Measurements from ENCODE around the gene GPC3. TPM values are rescaled to one million over a fixed set of nuclear protein-coding genes. Genes with fewer than 3 reads are reported as not detected.
A peak's percentile ranks its signal among the peaks of the same experiment; 100 is the strongest.
"Not testable (repeated sequence)": the region's sequence is repeated elsewhere in the genome, so short reads cannot be mapped to it uniquely, and the experiment has no call there.

GPC3 gene
- total RNA-seq, 1 donor from 2014 or later = not detected

DNA sequence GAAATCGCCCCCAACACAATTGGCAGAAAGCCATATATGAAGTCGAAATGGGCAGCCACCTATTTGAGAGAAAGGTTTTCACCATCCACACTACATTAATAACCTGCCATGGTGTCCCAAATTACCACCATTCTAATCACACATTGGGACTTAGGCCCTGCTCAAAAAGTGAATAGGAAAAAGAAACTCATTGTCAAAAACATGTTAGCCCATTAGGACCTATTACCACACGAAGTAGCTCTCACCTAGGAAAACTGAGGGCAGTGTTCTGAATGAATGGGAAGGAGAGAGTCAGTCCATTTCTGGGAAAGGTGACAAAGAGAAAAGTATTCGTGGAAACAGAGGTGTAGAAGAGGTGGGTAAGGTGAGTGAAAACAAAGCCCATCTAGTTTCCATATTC, 60.8 kb downstream of the GPC3 start:
- DNase-seq = no peak

DNA sequence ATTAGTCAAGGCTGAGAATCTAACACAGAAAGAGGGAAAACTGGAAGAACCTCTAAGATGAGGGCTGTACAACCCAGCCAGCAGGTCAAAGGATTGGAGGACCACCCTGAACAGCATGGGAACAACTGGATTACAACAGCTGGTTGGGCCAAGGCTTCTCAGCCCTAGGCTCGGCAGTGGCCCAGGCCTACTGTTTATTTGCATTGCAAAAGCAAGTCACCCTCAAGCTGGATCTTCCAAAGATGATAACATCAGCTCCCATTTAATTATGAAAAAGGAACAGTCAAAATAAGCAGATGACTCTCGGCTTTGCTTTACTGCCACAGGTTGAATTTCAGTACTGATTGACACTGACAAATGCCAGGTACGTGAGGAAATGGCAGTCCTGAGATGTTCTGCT, 61.8 kb downstream of the GPC3 start:
- DNase-seq = no peak

DNA sequence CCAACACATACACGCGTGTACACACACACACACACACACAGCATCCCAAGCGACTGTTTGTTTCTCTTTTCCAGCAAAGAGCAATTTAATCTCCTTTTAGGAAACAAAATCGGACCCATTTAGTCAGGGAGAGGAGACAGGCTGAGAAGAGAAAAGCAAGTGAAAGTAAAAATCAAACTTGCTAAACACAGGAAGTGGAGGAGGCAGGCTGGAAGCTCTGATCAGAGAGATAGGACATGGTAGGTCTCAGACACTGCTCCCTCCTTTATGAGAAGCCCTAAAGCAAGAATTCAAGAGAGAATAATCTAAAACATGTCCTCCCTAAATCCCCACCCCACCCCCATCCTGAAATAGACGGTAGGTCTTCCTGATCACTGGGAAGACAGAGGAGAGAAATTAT, 62.3 kb downstream of the GPC3 start:
- DNase-seq = no peak

DNA sequence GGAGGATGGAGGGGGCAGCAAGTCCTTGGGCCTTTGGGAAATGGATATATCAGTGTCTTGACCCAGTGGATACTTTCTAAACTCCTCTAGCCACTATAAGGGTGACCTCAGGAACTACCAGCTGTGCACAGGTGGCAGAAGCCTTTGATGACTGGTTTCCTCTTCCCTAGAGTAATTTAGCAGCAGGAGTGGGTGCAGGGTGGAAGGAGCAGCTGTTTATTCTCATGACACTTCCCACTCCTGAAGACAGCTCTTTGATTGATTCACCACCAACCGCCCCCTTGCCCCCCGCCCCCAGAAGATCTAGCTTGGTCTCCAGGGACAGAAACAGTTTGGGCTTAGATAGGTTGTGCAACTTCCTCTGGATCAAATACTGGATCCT, 63.0 kb downstream of the GPC3 start:
- no peak for DNase-seq

DNA sequence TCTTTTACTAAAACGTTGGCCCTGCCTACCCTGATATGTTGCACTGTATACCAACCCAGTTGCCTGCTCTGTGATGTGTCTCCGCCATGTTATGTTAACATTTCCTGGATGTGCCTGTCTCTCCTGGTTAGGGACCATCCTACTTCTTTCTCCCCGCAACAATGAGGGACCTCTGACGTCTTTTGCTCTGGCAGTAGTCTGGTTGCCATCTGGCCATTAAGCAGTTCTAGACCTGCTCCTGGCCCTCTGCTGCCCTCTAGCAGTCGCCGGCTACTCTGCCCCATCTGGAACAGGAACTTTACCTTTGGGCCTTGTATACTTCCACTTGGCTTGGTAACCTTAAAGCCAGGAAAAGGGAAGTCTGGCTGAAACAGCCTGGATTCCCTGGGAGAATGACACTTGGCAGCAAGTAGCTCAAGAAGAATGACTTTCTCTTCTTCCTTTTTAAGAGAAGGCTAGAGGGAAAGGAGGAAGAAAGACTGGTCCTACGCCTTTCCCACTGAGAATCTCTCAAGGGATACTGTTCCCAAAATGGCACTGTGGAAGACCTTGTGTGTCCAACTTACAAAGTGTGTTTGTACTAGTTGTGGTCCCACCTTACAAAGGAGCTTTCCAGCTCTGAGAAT, 63.5 kb downstream of the GPC3 start:
- peak; percentile 13 for DNase-seq

DNA sequence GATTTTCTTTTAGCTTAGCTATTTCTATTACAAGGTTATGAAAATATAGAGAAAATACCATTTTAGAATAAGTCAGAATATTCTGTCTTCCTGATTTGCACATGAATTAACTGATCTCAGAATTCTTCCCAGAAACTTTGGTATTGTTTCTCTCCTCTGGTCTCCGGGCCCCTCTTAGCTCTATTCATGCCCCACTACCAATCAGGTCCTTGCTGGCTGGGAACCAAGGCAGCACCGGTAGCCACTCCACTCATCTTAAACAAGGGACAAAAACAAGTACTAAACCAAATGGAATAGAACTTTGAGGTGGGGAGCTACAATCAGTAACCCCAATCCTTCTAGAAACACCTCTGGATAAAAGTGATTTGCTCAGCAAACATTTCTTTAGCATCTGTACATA, 64.3 kb downstream of the GPC3 start:
- no peak for DNase-seq

DNA sequence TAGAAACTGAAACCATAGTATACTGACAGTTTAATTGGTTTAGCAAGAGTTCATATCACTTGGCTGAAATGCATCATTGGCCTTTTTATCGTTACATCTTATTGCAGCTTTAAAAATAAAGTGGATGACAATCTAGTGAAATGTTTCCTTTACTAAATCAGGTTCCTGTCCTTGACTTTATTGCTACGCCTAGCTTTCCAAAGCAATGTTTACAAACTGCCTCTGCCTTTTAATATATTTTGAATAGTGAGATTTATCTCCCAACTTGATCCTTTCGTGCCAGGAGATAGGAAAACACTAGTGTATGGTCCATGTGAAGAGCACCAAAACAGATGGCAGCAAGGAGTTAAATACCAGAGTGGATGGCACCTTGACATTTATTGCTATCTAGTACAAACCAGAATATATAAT, 67.0 kb downstream of the GPC3 start:
- no peak for DNase-seq

DNA sequence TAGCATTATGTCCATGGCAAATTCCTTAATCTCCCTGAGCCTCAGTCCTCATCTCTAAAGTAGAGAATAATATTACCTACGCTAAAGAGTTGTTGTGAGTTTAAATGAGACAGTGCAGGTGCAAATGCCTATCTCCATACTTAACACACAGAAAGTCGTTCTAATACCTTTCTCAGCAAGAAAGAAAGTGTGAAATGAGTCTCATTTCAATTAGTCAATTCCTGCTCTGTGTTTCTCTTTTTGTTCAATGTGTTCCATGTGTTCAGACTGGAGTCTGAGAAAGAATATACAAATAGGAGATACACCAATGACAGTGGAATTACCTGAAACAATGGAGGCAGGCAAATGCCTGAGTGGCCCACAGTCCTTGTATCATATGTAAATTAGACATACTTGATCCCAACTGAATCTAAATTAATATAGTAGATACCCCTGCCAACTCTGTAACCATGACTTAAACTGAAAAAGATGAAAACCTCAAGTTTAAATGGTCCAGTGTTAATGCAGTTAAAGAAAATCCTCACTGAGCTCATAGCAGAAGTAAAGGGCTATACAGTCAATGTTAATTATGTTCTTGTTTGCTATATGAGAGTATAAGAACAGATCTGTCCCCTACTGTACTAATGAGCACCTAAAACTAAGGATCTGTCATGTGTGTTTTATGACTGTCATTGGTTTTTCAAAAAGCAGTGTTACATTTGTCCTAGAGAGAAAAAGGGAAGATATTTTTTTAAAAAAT, 68.2 kb downstream of the GPC3 start:
- DNase-seq = no peak

DNA sequence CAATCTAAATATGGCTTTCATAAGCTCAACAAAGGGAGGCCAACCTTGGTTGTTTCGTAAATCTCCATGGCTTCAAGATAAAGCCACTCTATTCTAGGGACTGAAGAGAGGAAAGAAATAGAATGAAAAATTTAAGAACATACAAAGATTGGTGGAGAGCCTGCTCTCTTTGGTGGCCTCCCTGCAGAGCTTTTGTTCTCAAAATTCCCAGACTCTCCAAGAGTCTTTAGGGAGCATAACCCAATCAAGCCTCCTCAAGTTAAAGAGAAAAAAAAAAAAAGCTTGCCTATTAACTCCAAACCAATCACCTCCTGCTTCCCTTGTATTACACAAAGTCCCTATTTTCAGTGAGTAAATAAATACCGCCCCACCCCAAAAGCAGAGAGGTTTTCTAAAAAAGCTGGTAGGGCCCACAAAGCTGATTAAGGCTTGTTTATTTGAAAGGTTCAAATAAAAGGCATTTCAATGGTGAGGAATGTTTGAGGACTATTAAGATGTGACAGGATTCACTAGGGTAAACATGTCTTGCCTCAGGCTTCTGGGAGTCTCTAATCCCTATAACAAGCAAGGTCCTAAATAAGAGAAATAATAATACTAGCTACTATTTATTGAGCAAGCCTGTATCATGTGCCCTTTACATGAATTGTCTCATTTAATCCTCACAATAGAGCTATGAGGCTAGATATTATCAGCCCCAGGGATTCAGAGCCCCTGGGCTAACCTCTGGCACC, 71.6 kb downstream of the GPC3 start:
- no peak for DNase-seq

DNA sequence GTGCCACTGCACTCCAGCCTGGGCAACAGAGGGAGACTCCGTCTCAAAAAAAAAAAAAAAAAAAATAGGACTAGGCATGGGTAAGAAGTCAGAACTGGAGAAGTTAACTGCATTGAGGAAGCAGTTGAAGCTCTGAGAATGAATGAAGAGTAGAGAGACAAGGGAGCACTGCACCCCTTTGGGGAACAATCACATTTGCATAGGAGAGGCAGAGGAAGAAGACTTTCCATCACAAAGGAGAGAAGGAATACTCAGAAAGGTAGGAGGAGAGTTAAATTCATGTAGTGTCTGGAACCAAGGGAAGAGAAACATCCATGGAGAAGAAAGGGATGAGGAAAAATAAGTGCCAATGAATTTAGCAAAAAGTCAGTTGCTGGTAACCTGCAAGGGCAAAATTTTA, 72.4 kb downstream of the GPC3 start:
- DNase-seq = no peak

DNA sequence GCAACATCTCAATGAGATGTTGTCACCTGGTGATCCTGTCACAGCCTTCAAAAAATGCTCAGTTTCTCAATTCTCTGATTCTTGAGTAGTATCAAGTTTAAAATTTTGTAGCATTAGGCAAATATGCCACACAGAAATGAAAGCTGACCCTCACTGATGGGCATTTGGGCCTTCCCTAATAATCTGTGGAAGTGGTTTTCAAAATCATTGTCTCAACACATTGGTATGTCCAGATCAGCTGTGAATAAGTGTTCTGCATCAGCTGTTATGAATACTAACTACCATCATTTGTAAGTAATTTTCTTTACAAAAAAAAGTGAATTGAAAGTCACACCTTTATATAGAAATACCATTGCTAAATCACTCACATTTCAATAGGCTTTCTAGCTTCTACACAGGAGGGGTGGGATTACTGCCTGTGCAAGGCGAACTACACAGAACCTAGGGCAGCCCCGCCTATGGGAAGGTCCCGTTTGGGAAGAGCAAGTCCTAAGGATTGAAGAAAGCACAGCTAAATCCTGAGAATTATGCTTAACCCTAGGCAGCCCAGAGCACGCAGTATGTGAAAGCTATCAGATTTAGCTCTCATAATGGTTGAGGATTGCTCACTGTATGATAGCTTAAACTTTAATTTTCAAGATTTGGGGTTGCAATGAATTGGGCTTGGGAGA, 73.4 kb downstream of the GPC3 start:
- DNase-seq = no peak

DNA sequence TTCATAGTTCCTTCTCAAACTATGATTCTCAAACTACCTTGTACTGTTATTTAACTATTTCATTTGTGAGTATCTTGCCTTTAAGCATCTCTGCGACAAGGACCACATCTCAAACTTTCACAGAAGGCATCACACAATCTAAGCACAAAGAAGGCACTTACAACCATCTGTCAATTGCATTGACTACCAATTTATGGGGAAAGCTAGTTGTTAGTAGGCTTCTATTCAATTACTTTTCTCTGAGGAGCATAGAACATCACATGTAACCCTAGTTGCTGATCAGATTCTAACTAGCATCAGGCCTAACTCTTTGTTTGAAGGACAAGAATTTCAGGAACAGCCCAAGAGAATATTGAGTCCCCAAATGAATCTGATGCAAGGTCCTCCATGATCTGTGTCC, 74.9 kb downstream of the GPC3 start:
- no peak for DNase-seq

DNA sequence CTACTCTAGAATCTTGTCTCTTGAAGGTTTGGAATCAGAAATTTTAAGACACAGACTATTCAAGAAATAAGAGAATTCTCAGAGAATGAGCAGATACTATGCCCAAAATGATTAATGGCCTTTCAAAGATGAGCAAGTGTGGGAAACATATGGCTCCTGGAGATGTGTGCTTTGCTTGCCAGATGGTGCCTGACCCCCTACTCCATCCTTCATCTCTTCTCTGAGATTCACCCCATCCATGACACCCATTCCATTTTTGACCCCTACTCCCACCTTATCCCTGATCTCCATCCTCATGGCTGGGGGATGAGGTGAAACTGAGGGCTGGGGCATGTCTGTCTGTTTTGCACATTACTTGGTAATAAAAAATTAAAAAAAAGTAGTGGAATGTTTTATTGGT, 75.5 kb downstream of the GPC3 start:
- DNase-seq = no peak

DNA sequence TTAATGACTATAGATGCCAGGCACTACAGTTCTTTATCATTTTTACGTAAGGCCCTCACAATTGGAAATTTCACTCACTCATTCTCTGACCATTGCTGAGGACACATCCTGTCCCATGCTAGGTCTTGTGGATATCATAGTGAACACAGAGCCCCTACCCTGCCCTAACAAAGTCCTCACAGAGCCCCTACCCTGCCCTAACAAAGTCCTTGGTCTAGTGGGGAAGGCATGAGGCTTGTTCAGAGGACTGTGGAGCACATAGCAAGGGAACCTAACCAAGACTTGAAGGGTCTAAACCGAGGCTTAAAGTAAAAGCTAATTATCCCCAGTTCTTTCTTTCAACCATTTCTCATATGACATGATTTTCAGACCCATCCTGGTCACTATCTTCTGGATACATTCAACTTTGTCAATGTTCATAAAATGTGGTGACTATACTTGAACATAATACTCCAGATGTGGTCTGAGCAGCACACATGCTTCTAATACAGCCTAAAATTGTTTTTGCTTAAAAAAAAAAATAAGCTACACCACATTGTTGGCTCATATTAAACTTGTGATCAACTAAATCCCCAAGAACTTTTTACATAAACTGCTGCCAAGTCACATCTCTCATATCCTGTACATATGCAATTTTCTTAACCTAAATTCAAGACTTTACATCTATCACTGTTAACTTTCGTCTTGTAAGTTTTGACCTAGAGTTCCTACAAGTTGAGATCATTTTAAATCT, 77.0 kb downstream of the GPC3 start:
- DNase-seq = no peak

DNA sequence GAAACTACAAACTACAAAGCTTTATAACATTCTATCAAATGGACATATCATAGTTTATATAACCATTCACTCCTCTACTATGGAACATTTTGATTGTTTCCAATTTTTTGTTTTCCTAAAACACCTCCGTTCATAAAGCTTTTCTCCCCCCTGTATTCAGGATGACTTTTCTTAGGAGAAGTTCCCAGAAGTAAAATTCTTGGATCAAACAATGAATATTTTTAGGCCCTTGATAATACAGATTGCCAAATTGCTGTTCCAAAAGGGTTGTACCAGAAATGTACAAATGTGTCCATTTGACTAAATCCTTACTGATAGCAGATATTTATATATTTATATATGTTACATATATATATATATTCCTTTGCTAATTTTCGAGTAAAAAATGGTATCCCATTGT, 77.8 kb downstream of the GPC3 start:
- DNase-seq = no peak

DNA sequence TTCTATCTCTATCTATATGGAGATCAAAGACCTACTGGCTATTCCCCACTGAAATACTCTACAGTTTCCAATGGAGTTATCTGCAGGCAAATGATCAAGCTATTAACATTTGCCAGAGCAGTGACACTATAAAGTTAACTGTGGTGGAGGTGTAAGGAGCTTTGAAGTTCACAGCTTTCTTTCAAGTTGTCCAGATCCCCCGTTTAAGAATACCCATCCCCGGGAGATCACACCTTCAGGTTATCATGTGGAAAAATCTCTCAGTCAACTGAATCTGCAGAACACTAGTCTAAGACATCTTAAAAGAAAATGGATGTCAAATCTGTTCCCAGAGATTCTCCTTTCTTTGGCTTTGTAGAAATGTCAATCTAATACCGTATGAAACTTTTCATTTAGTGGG, 80.1 kb downstream of the GPC3 start:
- no peak for DNase-seq

DNA sequence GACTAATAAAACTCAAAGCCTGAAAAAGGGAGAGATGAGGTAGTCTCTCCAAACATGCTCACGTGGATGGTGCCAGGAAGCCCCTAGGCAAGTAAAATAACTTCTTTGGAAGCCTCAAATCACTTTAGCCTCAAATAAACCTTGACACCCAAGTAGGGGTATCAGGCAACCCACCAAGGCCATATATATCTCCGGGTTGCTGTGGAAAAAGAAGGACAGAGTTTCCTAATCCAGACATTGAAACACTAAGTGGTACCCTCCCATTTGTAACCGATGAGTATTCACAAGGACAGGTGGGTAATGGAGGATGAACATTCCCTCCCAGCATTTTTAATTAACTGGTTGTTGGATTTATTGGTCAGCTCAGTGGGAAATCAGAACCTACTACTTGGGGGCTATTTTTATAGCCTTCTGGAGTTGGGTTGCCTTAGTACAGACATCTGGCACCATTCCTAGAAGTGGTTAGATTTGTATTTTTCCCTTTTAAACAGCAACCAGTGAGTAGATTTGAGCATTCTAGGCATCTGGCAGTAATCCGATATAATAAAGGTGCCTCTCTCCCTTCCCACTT, 87.7 kb downstream of the GPC3 start:
- DNase-seq = no peak

DNA sequence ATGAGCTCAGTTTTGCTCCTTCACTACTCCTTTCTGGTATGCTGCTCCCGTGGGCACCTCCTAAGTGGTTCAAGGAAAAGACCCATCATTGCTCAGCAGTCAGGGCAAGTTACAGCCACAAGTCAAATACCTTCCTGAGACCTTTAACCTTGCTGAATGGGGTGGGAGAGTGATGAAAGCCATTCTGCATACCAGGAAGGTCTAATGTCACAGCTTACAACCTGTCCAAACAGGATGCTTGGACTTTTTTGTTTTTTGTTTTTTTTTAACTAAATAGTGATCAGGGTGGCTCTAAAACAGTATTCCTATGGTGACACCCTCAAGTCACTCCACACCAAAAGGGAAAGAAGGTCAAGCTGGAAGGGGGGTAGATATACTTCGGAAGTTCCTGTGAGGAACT, 93.1 kb downstream of the GPC3 start:
- no peak for DNase-seq

DNA sequence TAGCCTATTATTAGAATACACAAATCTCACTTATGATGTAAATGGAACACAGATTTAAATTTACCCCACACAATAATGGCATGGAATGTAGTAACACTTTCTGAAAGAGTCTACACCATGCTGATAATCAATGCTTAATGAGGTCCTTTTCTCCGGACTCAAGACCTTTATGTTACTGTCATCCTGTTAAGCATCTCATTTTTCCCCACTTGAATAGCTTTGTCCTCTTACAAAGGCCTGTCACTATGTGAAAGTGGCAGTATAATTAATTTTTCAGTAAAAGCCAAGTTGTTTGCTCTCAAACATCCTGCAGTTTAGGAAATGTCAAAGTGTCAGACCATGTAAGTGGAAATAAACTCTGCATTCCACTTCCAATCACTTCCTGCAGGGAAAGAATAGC, 96.4 kb downstream of the GPC3 start:
- DNase-seq = no peak

DNA sequence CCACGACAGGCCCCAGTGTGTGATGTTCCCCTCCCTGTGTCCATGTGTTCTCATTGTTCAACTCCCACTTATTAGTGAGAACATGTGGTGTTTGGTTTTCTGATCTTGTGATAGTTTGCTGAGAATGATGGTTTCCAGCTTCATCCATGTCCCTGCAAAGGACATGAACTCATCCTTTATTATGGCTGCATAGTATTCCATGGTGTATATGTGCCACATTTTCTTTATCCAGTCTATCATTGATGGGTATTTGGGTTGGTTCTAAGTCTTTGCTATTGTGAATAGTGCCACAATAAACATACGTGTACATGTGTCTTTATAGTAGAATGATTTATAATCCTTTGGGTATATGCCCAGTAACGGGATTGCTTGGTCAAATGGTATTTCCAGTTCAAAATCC, 97.3 kb downstream of the GPC3 start:
- DNase-seq = not testable (repeated sequence)

DNA sequence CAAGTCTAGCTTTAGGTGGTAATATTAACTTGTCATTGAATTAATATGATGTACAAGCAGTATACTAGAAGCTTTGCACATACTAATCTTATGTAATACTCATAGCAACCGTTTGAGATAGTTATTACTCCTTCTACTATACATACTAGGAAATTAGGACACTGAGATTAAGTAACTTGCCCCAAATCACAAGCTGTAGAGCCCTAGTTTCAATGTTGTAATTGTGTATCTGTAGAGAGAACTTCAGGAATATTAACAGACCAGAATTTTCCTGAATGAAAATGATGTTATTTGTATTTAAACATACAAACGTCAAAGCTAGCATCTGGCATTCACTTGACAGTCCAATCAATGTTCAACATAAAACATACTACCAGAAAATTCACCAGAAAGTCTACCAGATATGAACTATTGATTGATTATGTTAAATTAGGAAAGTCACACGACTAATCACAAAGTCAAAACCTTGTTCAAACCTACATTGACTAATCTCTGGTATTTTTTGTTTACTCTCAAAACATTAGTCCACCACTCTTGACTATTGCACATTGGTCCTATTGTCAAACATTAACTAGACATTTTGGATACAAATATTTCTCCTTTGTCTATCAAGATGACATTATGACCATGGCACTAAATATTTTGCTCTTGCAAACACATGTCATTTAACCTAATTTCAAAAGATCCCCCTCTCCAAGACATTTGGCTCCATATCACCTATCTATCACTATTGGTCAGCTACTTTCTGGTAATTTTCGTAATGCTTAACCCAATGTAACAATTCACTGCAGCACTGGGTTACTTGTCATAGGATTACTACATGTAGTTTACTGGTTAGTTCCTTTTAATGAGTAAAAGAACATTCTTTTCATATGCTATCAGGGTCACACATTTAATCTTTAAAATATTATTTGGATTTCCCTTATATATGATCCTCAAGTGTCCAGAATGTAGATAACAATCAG, 100.7 kb downstream of the GPC3 start:
- DNase-seq = no peak
